ENCODE measurements around the gene BPIFB2.
"Not testable (repeated sequence)": the region's sequence is repeated elsewhere in the genome, so short reads cannot be mapped to it uniquely, and the experiment has no call there.

Gene BPIFB2

GRCh38 chr20:32970973-32971300, 36.6 kb upstream of the BPIFB2 start:
- DNase-seq = no peak

GRCh38 chr20:32971703-32972161, 35.8 kb upstream of the BPIFB2 start:
- no peak for DNase-seq

- DNase-seq = peak; percentile 36
Measured at GRCh38 chr20:32972181-32973076, 35.1 kb upstream of the BPIFB2 start.

- DNase-seq = no peak
Measured at GRCh38 chr20:32973077-32973717, 34.3 kb upstream of the BPIFB2 start.

GRCh38 chr20:32974204-32975064, 33.1 kb upstream of the BPIFB2 start:
- not testable (repeated sequence) for DNase-seq

- not testable (repeated sequence) for DNase-seq
Measured at GRCh38 chr20:32975121-32975520, 32.4 kb upstream of the BPIFB2 start.

GRCh38 chr20:32975698-32976674, 31.5 kb upstream of the BPIFB2 start:
- no peak for DNase-seq

GRCh38 chr20:32976746-32977145, 30.8 kb upstream of the BPIFB2 start:
- DNase-seq = no peak

GRCh38 chr20:32977281-32978008, 30.1 kb upstream of the BPIFB2 start:
- DNase-seq = no peak

GRCh38 chr20:32978009-32978335, 29.5 kb upstream of the BPIFB2 start:
- no peak for DNase-seq

GRCh38 chr20:32979201-32979998, 28.1 kb upstream of the BPIFB2 start:
- DNase-seq = no peak

GRCh38 chr20:32980131-32980941, 27.2 kb upstream of the BPIFB2 start:
- no peak for DNase-seq

GRCh38 chr20:32980990-32981389, 26.5 kb upstream of the BPIFB2 start:
- DNase-seq = no peak

- no peak for DNase-seq
Measured at GRCh38 chr20:32982617-32983458, 24.7 kb upstream of the BPIFB2 start.

GRCh38 chr20:32983459-32984112, 23.9 kb upstream of the BPIFB2 start:
- no peak for DNase-seq

GRCh38 chr20:32984196-32984595, 23.3 kb upstream of the BPIFB2 start:
- no peak for DNase-seq

GRCh38 chr20:32984631-32985354, 22.7 kb upstream of the BPIFB2 start:
- no peak for DNase-seq

- DNase-seq = no peak
Measured at GRCh38 chr20:32985596-32985995, 21.9 kb upstream of the BPIFB2 start.

Data from inflammatory macrophage treated with lipopolysaccharide for 4 hours (primary cell).